ENCODE results near the gene SYDE1. TPM values are rescaled to one million over a fixed set of nuclear protein-coding genes. Genes with fewer than 3 reads are reported as not detected.
"Not testable (repeated sequence)": the region's sequence is repeated elsewhere in the genome, so short reads cannot be mapped to it uniquely, and the experiment has no call there.

The SYDE1 gene
- total RNA-seq: 51.0 and 61.2 TPM in 2 replicates

- TF ChIP-seq CTCF (IDR thresholded peaks at IDR 0.05; ENCODE audit: insufficient read depth, low read depth, low read length): no peak
- DNase-seq (ENCODE audit: low read depth): peak; percentile 59
- H3K4me3 ChIP-seq (ENCODE audit: low read depth, low read length): peak within 1 kb of the TSS; percentile 79
These were observed at the start of gene SYDE1 for GRCh38 chr19:15107061-15108010. SYDE1 (plus strand) TSS chr19:15107401; CDS start chr19:15107434, 33 bp downstream.

GRCh38 chr19:15062036-15062435 lies 45.2 kb upstream of the SYDE1 start:
- H3K4me3 ChIP-seq (ENCODE audit: low read depth, low read length): no peak overlapping the region
- TF ChIP-seq CTCF (IDR thresholded peaks at IDR 0.05; ENCODE audit: insufficient read depth, low read depth, low read length): no peak
- DNase-seq (ENCODE audit: low read depth): no peak

- DNase-seq (ENCODE audit: low read depth); H3K4me3 ChIP-seq (ENCODE audit: low read depth, low read length): not testable (repeated sequence)
These were observed 36.8 kb upstream of the SYDE1 start for GRCh38 chr19:15070386-15070785.

- TF ChIP-seq CTCF (IDR thresholded peaks at IDR 0.05; ENCODE audit: insufficient read depth, low read depth, low read length): no peak
- no peak for DNase-seq (ENCODE audit: low read depth)
- H3K4me3 ChIP-seq (ENCODE audit: low read depth, low read length): no peak overlapping the region
These were observed 34.1 kb upstream of the SYDE1 start for GRCh38 chr19:15072930-15073647.

GRCh38 chr19:15074371-15074770 lies 32.8 kb upstream of the SYDE1 start:
- TF ChIP-seq CTCF (IDR thresholded peaks at IDR 0.05; ENCODE audit: insufficient read depth, low read depth, low read length): no peak
- DNase-seq (ENCODE audit: low read depth): no peak
- H3K4me3 ChIP-seq (ENCODE audit: low read depth, low read length): no peak overlapping the region

- no peak overlapping the region for H3K4me3 ChIP-seq (ENCODE audit: low read depth, low read length)
- DNase-seq (ENCODE audit: low read depth): no peak
- TF ChIP-seq CTCF (IDR thresholded peaks at IDR 0.05; ENCODE audit: insufficient read depth, low read depth, low read length): no peak
These were observed 31.4 kb upstream of the SYDE1 start for GRCh38 chr19:15075806-15076205.

- H3K4me3 ChIP-seq (ENCODE audit: low read depth, low read length); DNase-seq (ENCODE audit: low read depth): not testable (repeated sequence)
These were observed 27.2 kb upstream of the SYDE1 start for GRCh38 chr19:15080002-15080401.
